Measurements from ENCODE around the gene WWOX.

The WWOX gene

DNA sequence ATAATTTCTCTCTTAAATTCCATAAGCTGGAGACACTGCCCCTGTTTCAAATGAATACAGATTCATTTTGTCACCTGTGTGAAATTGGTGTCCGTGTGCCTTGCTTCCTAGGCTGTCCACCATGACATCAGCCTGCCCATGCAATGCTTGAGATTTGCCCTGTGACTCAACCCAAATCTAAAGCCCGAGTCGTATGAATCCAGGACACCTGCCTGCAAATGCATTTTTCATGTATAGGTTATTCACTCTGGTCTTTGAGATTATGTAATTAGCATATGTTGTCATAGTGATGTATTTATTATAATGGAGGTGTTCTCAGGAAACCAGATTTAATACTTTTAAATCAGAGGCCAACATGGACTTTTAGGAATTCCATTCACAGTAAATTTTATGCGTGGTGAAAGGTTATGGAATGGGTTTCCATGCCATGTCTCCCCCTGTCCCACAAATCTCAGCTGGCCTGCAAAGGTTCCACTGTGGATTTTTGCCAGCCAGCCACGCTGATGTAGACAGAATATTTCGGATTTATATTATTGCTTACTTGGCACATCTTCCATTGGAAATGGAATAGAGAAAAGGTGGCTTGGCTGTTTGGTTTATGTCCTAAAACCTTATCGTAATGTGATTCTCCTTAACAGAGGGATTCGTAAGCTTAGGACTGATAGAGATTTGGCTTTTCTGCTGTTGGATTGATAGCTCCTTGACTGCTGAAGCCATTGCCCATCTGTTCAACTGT is 551.1 kb downstream of the WWOX start:
- no peaks in the 10 kb centered on the region for H3K9me3 Mint-ChIP-seq
- no peaks in the 10 kb centered on the region for H3K36me3 Mint-ChIP-seq (ENCODE audit: low read depth)
- H3K27ac Mint-ChIP-seq, result no peak overlapping the region
- H3K4me3 Mint-ChIP-seq, result no peak overlapping the region
- H3K4me1 Mint-ChIP-seq (ENCODE audit: low read depth), result no peaks in the 10 kb centered on the region
- no peak for DNase-seq (ENCODE audit: low spot score)
- H3K27me3 Mint-ChIP-seq (ENCODE audit: low read depth), result no peaks in the 10 kb centered on the region

DNA sequence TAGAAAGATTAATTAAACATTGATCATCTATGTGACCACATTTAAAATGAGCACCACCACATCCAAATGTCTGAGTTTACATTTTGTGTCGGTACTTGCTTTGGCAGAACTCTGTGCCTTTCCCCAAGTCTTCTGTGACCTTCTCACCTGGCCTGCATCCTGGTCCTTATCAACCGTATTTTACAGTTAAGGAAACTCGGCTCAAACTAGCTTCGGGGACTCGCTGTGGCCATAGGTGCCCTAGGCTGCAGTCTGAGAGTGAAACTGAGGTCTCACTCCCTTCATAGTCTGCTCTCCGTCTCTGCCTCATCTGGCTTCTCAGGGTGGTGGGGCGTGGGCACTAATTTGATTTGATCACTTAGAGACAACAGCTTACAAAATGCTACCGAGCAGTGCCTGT is 555.5 kb downstream of the WWOX start:
- Mint-ChIP-seq H3K4me3 (no peak overlapping the region), H3K9me3 (no peaks in the 10 kb centered on the region), H3K4me1 (ENCODE audit: low read depth) (peaks cover 2% of the 10 kb centered on the region), H3K27ac (no peak overlapping the region), H3K36me3 (ENCODE audit: low read depth) (no peaks in the 10 kb centered on the region), H3K27me3 (ENCODE audit: low read depth) (no peaks in the 10 kb centered on the region)
- no peak for DNase-seq (ENCODE audit: low spot score)

DNA sequence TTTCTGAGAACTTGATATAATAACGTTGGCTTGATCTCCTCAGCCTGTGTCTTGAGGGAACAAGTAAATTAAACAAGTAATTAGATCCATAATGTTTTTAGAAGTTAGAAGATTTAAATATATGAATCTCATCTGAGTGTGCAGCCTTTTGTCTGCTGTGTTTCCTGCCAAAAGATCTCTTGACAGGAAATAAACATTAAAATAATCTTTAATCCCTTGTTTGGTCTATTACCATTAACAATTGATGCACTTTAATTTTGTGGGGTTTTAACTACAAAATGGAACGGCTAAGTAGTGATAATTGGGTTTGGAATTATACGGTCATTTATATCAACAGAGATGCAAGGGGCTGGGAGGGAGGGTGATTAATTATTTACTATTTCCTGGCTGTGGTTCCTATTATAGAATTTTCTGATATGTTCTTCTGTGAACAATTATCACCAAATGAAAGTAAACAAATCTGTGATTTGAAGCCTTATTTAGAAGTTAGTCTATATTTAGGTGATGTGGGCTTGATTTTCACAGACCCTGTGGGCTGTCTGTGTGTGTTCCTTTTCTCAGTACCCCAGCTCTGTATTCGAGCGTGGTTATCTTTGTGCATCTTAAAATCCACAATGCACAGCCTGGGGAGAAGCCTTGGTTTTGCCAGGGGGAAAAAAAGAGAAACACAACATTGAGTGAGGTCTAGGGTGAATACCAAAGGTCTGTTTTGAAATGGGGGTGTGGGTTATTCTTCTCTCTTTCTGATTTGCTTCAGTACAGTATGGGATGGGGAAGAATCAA is 556.1 kb downstream of the WWOX start:
- Mint-ChIP-seq H3K27me3 (ENCODE audit: low read depth) (no peaks in the 10 kb centered on the region), H3K4me3 (no peak overlapping the region), H3K36me3 (ENCODE audit: low read depth) (no peaks in the 10 kb centered on the region), H3K27ac (no peak overlapping the region), H3K9me3 (no peaks in the 10 kb centered on the region), H3K4me1 (ENCODE audit: low read depth) (peaks cover 2% of the 10 kb centered on the region)
- DNase-seq (ENCODE audit: low spot score), result no peak

DNA sequence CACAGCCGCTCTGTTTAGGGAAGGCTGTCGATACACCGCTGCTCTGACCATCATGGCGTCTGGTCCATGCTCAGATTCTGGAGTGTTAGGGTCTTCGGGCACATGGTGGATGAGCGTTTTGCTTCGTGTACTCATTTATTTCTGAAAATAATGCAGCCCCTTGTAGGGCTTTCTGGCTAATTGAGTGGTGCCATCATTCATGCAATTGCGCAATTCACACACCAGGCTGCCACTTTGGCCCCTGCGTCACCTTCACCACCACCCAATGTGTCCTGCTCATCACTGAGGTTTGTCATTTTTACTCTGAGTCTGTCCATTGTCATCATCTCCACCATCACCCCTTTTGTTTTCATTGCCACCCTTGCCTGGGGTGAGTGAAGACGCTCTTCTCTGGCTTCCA is 557.4 kb downstream of the WWOX start:
- Mint-ChIP-seq H3K27me3 (ENCODE audit: low read depth) (no peaks in the 10 kb centered on the region), H3K4me1 (ENCODE audit: low read depth) (peaks cover 2% of the 10 kb centered on the region), H3K9me3 (no peaks in the 10 kb centered on the region), H3K36me3 (ENCODE audit: low read depth) (no peaks in the 10 kb centered on the region), H3K4me3 (no peak overlapping the region), H3K27ac (no peak overlapping the region)
- no peak for DNase-seq (ENCODE audit: low spot score)

DNA sequence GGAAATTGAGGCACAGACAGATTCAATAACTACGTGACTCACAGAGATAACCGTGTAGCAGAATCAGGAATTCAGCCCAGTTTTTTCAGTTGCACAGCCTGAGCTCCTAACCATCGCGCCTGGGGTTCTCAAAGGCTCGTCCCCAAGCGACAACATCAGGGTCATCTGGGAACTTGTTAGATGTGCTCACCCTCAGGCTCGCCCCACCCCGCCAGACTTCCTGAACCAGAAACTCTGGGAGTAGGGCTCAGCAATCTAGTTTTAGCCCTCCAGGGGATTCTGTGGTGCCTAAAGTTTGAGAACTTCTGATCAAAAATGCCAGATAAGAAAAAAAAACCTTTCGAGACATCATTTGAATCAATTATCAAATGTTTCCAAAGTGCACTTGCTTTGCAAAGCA is 559.8 kb downstream of the WWOX start:
- Mint-ChIP-seq H3K27ac (no peak overlapping the region), H3K27me3 (ENCODE audit: low read depth) (no peaks in the 10 kb centered on the region), H3K4me1 (ENCODE audit: low read depth) (peaks cover 2% of the 10 kb centered on the region), H3K36me3 (ENCODE audit: low read depth) (no peaks in the 10 kb centered on the region), H3K9me3 (no peaks in the 10 kb centered on the region), H3K4me3 (no peak overlapping the region)
- DNase-seq (ENCODE audit: low spot score), result no peak

DNA sequence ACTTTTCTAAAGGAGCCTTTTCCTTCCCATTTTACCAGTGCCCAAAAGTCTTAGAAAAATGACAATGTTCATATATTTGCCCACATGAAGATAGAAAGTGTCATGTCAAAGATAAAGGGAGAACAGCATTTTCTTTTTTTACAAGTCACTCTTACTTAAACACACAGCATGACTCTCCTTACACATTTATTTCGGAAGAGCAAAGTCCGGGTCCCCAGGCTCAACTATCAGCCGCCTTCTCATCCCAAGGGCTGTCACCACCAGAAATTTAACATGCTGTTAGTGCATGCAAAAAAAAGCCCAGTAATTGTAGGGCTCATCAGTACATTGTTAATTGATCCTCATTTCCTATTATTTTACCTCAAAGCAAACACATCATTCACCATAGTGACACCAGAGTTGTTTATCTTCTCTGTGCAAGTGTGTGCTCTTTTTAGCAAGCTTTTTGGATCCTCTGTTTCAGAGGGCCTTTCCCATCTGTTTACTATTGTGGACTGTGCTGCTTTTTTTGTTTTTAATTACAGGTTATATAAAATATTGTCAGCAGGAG is 560.3 kb downstream of the WWOX start:
- Mint-ChIP-seq H3K4me1 (ENCODE audit: low read depth) (peaks cover 2% of the 10 kb centered on the region), H3K27me3 (ENCODE audit: low read depth) (no peaks in the 10 kb centered on the region), H3K36me3 (ENCODE audit: low read depth) (no peaks in the 10 kb centered on the region), H3K9me3 (no peaks in the 10 kb centered on the region), H3K4me3 (no peak overlapping the region), H3K27ac (no peak overlapping the region)
- DNase-seq (ENCODE audit: low spot score), result no peak

DNA sequence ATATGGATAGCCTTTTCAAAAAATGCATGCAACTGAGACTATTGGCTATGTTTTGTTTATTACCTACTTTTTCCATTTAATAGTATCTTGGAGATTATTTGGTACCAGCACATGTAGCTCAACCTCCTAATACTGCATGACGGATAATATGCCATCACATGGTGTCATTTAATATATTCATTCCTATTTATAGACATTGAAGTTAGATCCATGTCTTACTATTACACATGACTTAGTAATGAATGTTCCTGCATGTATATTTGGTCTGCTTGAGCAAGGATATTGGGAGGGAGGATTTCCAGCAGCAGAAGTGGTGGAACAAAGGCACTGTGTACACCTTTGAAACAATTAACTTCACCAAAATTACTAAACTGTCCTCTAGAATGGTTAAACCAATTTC is 561.3 kb downstream of the WWOX start:
- Mint-ChIP-seq H3K4me1 (ENCODE audit: low read depth) (peaks cover 2% of the 10 kb centered on the region), H3K36me3 (ENCODE audit: low read depth) (no peaks in the 10 kb centered on the region), H3K27ac (no peak overlapping the region), H3K27me3 (ENCODE audit: low read depth) (no peaks in the 10 kb centered on the region), H3K4me3 (no peak overlapping the region), H3K9me3 (no peaks in the 10 kb centered on the region)
- DNase-seq (ENCODE audit: low spot score), result no peak

DNA sequence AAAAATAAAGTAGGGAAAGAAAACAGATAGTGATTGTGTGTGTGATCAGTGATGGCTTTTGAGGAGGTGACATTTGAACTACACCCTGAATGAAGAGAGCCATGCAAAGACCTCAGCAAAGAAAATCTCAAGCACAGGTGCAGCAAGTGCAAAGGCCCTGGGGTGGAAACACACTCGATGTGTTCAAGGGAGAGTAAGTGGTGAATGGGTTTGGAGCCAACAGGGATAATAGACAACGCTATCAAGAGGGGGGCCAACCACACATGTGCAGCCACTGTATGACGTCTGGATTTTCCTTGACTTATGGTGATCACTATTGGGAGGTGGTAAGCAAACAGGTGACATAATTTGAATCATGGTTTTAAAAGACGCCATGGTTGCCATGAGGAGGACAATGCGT is 564.2 kb downstream of the WWOX start:
- Mint-ChIP-seq H3K4me1 (ENCODE audit: low read depth) (peaks cover 2% of the 10 kb centered on the region), H3K4me3 (no peak overlapping the region), H3K36me3 (ENCODE audit: low read depth) (no peaks in the 10 kb centered on the region), H3K27me3 (ENCODE audit: low read depth) (no peaks in the 10 kb centered on the region), H3K27ac (no peak overlapping the region), H3K9me3 (no peaks in the 10 kb centered on the region)
- no peak for DNase-seq (ENCODE audit: low spot score)

DNA sequence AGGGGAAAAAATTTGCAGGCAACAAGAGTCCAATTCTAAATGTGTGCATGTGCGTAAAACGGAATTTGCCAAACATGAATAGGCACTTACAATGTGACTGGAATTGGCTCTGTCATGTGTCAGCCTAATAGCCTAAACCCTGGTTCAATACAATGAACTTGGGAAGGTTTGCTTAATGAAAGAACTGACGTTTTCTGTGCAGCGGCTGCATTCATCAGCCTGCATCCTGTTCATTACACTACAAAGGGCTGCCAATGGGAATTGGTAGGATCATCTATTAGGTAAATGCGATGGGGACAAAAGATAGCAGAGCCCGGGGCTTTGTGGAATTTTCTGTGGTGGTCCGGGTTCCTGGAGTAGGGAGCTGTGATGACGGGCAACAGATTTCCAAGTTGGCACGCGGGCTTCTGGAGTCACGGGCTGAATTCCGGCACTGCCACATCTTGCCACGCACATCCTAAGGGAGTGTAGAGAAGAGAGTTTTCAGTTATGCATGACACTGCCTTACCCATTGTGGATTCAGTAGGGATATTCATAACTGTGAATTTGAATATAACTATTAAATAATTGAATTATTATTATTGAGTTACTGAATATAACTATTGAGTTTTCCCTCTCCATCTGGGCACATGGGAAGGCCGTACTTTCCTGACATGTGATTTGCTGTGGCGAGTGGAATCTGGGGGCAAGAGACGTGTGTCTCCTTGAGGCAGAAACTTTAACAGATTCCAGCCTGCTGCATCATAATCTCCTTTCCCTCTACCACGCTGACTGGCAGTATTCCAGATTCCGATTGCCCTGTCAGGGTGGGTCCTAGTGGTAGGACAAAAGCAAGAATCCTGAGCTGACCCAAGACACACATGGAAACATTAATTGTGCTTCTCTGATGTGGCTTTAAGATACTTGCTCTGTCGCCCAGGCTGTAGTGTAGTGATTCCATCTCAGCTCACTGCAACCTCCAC is 565.6 kb downstream of the WWOX start:
- no peaks in the 10 kb centered on the region for H3K27me3 Mint-ChIP-seq (ENCODE audit: low read depth)
- H3K4me3 Mint-ChIP-seq, result no peak overlapping the region
- no peaks in the 10 kb centered on the region for H3K9me3 Mint-ChIP-seq
- no peaks in the 10 kb centered on the region for H3K36me3 Mint-ChIP-seq (ENCODE audit: low read depth)
- no peaks in the 10 kb centered on the region for H3K4me1 Mint-ChIP-seq (ENCODE audit: low read depth)
- no peak for DNase-seq (ENCODE audit: low spot score)
- H3K27ac Mint-ChIP-seq, result no peak overlapping the region

DNA sequence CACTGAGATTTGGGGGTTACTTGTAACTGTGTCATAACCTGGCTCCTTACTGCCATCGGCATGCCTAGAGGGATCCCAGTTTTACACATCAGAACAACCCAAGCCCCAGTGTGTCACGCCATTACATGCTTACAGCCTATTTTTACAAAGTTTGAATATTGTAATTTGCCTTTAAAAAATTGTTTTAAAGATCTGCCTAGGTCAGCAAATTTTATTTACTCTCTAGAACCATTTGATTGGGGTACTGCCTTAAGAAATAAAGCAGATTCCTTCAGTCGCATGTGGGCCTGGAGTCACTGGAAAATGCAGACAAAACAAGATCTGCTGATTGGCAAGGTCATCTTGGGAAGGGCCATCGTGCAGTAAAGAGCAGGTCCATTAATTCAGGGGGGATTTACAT is 566.9 kb downstream of the WWOX start:
- H3K27ac Mint-ChIP-seq, result no peak overlapping the region
- no peaks in the 10 kb centered on the region for H3K9me3 Mint-ChIP-seq
- no peak for DNase-seq (ENCODE audit: low spot score)
- H3K4me3 Mint-ChIP-seq, result no peak overlapping the region
- no peaks in the 10 kb centered on the region for H3K4me1 Mint-ChIP-seq (ENCODE audit: low read depth)
- H3K36me3 Mint-ChIP-seq (ENCODE audit: low read depth), result no peaks in the 10 kb centered on the region
- no peaks in the 10 kb centered on the region for H3K27me3 Mint-ChIP-seq (ENCODE audit: low read depth)

DNA sequence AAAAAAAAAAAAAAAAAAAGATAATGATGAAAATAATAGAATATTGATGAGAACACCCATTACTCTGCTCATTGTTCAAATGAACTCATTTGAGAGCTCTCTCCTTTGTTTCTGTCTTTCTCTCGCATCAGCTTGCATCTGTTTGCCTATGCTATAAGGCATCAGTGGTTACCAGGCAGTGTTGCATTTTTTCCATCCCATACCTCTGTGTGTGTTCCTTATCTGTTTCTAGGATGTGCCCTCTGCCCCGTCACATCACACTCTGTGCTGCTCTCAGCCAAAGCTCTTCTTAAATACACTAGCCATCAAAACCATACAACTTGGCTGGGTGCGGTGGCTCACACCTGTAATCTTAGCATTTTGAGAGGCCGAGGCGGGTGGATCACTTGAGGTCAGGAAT is 568.2 kb downstream of the WWOX start:
- Mint-ChIP-seq H3K9me3 (no peaks in the 10 kb centered on the region), H3K4me1 (ENCODE audit: low read depth) (no peaks in the 10 kb centered on the region), H3K4me3 (no peak overlapping the region), H3K27me3 (ENCODE audit: low read depth) (no peaks in the 10 kb centered on the region), H3K27ac (no peak overlapping the region), H3K36me3 (ENCODE audit: low read depth) (no peaks in the 10 kb centered on the region)
- DNase-seq (ENCODE audit: low spot score), result no peak

DNA sequence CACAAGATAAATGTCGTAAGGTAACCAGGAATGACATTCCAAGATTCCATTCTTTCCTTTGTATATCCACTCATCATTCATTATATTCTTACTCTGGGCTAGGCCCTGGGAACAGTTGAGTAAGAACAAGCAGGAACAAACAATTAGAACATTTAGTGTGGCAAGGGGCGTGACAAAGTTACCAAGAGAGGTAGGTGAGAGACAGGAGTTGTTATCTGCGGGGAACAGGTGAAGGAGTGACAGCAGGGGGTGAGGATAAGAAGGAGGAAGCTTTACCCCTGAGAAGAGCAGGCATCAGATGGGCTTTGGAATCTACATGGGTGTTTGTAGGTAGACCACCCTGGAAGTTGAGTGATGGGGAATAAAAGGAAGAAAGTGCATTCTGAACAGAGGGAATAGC is 568.9 kb downstream of the WWOX start:
- no peak overlapping the region for H3K4me3 Mint-ChIP-seq
- no peaks in the 10 kb centered on the region for H3K27me3 Mint-ChIP-seq (ENCODE audit: low read depth)
- no peak for DNase-seq (ENCODE audit: low spot score)
- no peak overlapping the region for H3K27ac Mint-ChIP-seq
- H3K4me1 Mint-ChIP-seq (ENCODE audit: low read depth), result no peaks in the 10 kb centered on the region
- no peaks in the 10 kb centered on the region for H3K9me3 Mint-ChIP-seq
- no peaks in the 10 kb centered on the region for H3K36me3 Mint-ChIP-seq (ENCODE audit: low read depth)

DNA sequence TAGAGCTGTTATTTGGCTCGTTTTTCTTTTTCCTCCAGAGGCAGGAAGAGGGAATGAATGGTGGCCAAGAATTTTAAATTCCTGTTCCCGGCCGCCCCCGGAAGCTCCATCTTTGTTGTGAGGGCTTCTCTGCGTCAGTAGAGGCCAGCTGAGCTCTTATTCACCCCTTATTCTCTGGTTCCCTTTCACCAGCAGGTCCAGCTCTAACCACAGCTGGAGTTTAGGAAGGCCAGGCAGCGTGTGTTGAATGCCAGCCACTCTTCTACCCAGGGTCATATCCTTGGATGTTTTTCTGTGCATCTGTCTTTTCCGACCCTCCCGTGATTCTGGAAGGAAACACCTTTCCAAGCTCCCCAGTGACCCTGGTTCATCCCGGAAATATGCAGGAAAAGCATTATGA is 570.5 kb downstream of the WWOX start:
- H3K4me3 Mint-ChIP-seq, result no peak overlapping the region
- H3K27ac Mint-ChIP-seq, result no peak overlapping the region
- no peaks in the 10 kb centered on the region for H3K27me3 Mint-ChIP-seq (ENCODE audit: low read depth)
- DNase-seq (ENCODE audit: low spot score), result no peak
- H3K36me3 Mint-ChIP-seq (ENCODE audit: low read depth), result no peaks in the 10 kb centered on the region
- no peaks in the 10 kb centered on the region for H3K4me1 Mint-ChIP-seq (ENCODE audit: low read depth)
- H3K9me3 Mint-ChIP-seq, result no peaks in the 10 kb centered on the region
